Renal pelvis (tissue), 4 donors: Measurements from ENCODE around the gene DPP6. TPM values are rescaled to one million over a fixed set of nuclear protein-coding genes. Genes with fewer than 3 reads are reported as not detected.

Source experiments
- DNase-seq: peaks from one replicate; pipeline ENCODE4 v3.0.0-alpha.2; 2013
- polyA plus RNA-seq, 3 donors: library from polyadenylated mRNA; unstranded; fragments of 120-200 nt; gene quantifications; one replicate each; pipeline ENCODE4 v1.2.1, GENCODE V29; 2013; ENCODE audit not compliant: insufficient read length in 3 of 3

Gene DPP6
- polyA plus RNA-seq, 3 donors, result 33.5 to 49.0 (median 44.4) TPM

- DNase-seq, result no peak
Observed at GRCh38 chr7:154584352-154585252, 532.4 kb downstream of the DPP6 start.

- DNase-seq, result no peak
Observed at GRCh38 chr7:154587792-154588191, 535.6 kb downstream of the DPP6 start.

GRCh38 chr7:154591544-154591943, 539.3 kb downstream of the DPP6 start:
- peak; percentile 40 for DNase-seq

- DNase-seq, result peak; percentile 40
Observed at GRCh38 chr7:154592388-154592787, 540.2 kb downstream of the DPP6 start.

GRCh38 chr7:154598396-154598795, 546.2 kb downstream of the DPP6 start:
- DNase-seq, result no peak

- no peak for DNase-seq
Observed at GRCh38 chr7:154598864-154599263, 546.7 kb downstream of the DPP6 start.

GRCh38 chr7:154610903-154611302, 558.7 kb downstream of the DPP6 start:
- no peak for DNase-seq

GRCh38 chr7:154613811-154614210, 561.6 kb downstream of the DPP6 start:
- DNase-seq, result no peak

- no peak for DNase-seq
Observed at GRCh38 chr7:154620141-154620755, 568.0 kb downstream of the DPP6 start.

GRCh38 chr7:154623399-154623798, 571.2 kb downstream of the DPP6 start:
- no peak for DNase-seq

GRCh38 chr7:154627646-154628290, 575.6 kb downstream of the DPP6 start:
- peak; percentile 26 for DNase-seq

GRCh38 chr7:154628556-154628955, 576.4 kb downstream of the DPP6 start:
- no peak for DNase-seq

GRCh38 chr7:154631162-154631561, 579.0 kb downstream of the DPP6 start:
- no peak for DNase-seq

GRCh38 chr7:154633641-154634040, 581.4 kb downstream of the DPP6 start:
- DNase-seq, result no peak

GRCh38 chr7:154638286-154638685, 586.1 kb downstream of the DPP6 start:
- no peak for DNase-seq

GRCh38 chr7:154640266-154640865, 588.2 kb downstream of the DPP6 start:
- no peak for DNase-seq

- no peak for DNase-seq
Observed at GRCh38 chr7:154640917-154641316, 588.7 kb downstream of the DPP6 start.

GRCh38 chr7:154644366-154644765, 592.2 kb downstream of the DPP6 start:
- DNase-seq, result no peak

- no peak for DNase-seq
Observed at GRCh38 chr7:154646126-154647013, 594.2 kb downstream of the DPP6 start.

- DNase-seq, result no peak
Observed at GRCh38 chr7:154647625-154648024, 595.4 kb downstream of the DPP6 start.

- no peak for DNase-seq
Observed at GRCh38 chr7:154649015-154649414, 596.8 kb downstream of the DPP6 start.
